T-helper 22 cell (primary cell): ENCODE results near the gene GARIN3.
"Not testable (repeated sequence)": the region's sequence is repeated elsewhere in the genome, so short reads cannot be mapped to it uniquely, and the experiment has no call there.

Experiments
- DNase-seq: peaks from one replicate; pipeline ENCODE4 v3.0.0-alpha.2; 2020; ENCODE audit warnings: low read depth

Gene GARIN3

DNA sequence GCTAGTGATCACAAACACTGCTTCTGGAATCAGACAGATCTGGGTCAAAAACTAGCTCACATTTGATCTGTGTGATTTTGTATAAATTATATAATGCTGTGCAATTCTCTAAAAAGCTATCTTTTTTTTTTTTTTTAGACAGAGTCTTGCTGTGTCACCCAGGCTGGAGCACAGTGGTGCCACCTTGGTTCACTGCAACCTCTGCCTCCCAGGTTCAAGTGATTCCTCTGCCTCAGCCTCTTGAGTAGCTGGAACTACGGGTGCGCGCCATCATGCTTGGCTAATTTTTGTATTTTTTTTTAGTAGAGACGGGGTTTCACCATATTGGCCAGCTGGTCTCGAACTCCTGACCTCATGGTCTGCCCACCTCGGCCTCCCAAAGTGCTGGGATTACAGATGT, 19.1 kb upstream of the GARIN3 start:
- not testable (repeated sequence) for DNase-seq

DNA sequence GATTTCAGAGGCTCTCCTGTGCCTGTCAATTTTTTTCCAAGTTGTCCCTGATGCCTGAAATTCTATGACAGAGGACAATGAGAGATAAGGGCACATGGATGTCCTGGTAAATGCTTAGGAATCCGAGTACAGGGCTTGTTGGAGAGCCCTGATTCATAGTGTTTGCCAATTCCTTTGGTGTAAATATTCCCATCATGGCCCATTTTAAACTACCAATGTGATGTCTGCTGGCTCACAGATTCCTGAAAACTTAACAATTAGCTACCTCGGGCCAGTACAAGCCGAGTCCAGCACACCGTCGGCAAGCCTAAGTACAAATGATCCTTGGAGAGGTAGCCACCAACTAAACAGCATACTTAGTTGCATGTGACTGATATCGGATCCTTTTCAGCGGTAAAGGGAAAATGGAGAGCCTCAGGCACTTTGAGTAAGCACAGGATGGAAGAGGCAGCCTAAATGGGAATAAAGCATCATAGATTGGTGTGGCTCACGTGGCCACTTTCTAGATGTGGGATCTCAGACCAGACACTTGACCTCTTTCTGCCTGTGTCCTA, 18.1 kb upstream of the GARIN3 start:
- no peak for DNase-seq

DNA sequence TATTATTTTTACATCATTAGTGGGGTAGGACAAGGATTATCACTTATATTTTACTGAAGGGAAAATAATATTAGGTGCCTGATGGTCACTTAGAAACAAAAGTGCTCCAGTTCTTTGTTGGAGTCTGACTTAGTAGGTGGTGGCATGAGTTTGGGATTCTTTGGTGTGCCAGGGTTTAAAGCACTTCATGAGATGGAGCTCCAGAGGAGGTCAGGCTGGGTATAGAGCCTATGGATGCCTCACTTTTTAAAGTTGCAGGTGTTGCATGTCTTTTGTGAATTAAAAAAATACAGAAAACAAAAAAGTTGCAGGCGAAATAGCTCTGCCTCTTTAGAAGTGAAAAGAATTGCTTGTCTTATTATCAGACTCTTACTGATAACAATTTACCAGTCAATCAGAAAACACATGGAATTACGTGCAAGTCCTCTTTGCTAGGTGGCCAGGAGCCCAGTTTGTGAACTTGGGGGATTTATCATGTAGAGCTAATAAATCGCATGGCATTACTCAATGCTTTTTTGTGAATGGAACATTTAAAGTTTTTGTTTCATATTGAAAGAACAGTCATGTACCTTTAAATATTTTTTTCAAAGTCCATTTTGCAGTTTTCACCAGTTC, 16.2 kb upstream of the GARIN3 start:
- DNase-seq, result no peak

DNA sequence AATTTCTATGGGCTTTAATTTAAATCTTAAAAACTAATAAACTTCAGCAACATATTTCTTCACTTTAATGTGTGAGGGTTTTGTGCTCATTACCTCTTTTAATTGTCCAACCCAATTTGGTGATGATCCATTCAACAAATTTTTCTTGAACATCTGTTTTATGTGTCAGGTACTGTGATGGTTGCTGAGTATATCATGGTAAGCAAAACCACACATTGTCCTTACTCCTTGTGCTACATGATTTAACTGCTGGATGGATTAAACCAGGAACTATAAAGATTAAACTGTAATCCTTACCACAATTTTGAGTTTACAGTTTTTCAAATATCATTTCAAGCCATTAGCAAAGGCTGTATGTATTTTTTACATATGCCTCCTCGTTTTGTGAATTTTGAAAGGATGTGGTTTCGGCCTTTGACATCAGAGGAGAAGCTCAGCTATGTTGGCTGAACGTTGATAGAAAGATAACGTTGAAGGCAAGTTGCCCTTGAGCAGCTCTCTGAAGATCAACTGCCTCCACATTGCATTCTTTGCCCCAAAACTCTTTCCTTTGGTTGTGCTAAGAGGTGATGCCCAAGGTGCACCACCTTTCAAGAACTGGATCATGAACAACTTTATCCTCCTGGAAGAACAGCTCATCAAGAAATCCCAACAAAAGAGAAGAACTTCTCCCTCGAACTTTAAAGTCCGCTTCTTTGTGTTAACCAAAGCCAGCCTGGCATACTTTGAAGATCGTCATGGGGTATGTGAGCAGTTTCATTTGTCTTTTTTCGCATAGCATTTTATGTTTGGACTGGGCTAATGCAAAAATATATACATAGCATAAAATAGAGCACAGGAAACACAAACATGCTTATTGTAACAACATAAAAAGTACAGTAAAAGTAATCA, 14.6 kb upstream of the GARIN3 start, which contains the start of gene ITK:
Gene ITK (plus strand): TSS at position 467 of the 891 bp plus-strand sequence. CDS start 138 bp downstream, at position 605.
- DNase-seq, result peak; percentile 42

DNA sequence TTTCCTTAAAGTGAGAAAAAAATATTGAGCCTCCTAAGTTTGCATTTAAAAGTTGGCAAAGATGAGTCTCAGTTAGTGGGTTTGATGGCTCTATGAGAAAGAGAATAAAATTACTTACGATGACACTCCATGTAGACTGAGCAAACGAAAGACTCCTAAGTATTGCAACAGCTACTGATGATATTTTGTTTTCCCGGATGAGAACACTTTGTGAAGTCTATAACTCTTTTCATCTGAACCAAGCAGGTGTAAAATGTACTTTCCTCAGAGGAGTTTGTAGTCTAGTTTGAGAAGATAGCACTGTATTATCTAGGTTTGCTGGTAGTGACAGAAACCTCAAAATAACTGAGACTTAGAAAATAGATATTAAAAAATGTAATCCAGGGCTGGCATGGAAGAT, 12.9 kb upstream of the GARIN3 start:
- no peak for DNase-seq

DNA sequence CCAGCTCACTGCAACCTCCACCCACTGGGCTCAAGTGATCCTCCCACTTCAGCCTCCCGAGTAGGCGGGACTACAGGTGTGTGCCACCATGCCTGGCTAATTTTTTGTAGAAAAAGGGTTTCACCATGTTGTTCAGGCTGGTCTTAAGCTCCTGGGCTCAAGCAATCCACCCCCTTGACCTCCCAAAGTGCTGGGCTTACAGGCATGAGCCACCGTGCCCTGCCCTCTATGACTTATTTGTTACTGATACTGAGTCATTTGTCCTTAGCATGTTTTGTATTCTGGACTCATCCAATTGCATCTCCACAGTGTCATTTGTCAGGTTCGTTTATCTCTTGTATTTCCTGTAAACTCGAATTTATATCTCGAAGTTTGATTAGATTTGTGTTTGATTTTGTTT, 11.9 kb upstream of the GARIN3 start:
- DNase-seq, result no peak

DNA sequence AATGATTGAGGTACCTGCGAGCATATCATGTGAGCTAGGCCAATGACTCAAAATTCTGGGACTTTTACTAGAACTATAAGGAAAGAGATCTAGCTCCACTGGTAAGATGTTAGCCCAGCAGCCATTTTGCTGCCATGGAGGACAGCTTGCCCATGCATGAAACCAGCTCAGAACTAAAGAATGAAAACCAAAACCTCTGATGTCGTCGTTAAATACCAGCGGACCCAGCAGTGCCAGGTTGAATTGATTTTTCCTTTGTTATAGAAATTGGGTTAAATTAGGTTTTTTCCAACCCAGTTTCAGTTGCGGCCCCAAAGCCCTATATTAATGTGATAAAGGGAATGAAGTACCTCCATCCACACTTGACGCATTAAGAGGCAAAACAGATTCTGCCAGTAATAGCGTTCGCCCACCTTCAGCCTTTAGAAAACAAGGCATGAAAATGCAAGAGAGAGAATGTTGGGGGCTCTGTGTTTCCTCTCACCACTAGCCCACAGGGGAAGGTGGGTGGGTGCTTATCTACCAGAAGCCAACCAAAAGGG, 9.1 kb upstream of the GARIN3 start:
- no peak for DNase-seq

DNA sequence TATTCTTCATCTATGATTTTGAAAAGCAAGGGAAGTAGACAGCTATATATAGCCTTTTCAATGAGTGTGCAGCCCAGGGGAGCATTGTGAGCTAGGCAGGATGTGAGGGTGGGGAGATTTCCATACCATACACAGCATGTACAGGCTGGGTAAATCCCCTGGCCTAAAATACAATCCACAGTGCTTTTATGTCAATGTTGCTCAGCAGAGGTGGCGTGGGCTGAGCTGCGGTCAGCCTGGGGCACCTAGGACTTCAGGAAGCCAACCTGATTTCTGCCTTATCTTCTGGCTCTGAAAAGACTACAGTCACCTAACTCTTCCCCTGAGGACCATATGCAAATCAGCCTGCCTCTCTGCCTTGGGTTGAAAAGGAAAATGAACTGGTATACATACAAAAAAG, 6.3 kb upstream of the GARIN3 start:
- peak; percentile 79 for DNase-seq

DNA sequence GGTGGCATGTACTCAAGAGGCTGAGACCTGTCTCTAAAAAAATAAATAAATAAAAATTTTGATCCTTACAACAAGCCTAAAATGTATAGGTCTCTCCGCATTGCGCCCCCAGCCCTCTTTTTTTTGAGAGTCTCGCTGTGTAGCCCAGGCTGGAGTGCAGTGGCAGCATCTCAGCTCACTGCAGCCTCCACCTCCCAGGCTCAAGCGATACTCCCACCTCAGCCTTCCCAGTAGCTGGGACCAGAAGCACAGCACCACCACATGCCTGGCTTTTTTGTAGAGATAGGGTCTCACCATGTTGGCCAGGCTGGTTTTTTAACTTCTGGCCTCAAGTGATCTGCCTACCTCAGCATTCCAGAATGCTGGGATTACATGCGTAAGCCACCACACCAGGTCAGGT, 2.2 kb upstream of the GARIN3 start:
- no peak for DNase-seq

DNA sequence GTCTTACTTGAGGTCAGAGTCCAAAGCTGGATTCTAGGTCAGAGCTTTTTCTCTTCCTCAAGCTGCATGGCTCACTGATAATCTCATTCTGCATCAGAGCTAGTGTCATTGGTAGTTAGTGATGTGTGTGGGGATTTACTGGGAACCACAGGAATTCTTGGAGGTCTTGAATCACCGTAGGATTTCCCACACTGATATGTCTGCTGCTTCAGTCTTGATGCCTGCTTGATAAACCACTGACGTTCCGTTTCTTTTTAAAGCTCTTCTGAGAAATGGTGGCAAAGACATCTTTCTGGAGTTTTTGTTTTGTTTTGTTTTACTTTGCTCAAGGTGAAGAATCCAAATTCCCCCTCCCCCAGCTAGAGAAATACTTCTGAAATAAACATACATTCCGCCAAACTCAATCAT, 1.2 kb upstream of the GARIN3 start:
- no peak for DNase-seq

DNA sequence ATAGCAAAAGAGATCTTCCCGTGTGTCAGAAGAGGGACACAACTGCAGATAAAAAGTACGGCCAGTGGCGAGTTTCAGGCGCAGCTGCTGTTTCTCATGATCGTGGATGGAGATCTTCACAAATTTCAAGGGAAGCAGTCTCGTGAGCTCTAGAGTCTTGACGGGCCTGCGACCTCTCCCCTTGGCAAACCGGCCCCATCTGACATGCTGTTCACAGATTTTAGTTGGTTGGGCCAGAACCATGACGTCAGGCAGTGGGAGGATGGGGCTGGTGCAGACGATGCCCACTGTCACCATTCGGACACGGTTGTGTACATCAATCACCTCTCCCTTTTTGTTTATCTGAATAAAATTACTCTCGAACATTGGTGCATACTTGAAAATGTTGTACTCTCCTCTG, 396 bp downstream of the GARIN3 start:
- DNase-seq, result no peak

DNA sequence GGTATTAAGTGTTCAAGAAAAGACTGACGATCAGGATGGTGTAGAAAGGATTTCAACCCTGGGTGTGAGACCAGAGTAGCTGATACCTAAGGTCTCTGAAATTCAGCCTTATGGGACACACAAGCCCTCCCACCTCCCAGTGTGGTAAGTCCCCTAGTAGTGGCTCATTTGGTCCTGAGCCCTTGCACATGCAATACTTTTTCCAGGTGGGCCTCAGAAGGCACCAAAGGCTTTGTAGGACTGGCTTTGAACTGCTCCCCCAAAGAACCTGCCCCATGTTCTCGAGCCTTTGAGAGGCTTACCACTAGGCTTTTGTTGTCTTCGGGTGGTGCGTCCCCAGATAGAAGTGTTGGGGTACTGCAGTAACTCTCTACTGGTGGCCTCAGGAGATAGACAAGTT, 803 bp downstream of the GARIN3 start:
- DNase-seq, result no peak

DNA sequence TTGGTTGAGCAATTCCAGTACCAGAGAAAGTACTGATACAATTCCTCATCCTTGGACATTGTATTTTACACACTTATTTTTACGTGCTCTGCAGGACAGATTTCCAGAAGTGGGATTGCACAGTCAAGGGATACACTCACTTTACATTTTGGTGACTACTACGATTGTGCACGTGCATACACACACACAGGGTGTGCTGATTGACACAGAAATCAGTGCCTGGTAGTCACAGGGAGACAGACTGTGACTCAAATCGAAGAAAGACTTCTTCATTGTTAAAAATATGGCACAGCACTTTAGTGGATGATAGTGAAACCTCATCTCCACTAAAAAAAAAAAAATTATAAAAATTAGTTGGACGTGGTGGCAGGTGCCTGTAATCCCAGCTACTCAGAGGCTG, 1.5 kb downstream of the GARIN3 start:
- DNase-seq, result no peak

DNA sequence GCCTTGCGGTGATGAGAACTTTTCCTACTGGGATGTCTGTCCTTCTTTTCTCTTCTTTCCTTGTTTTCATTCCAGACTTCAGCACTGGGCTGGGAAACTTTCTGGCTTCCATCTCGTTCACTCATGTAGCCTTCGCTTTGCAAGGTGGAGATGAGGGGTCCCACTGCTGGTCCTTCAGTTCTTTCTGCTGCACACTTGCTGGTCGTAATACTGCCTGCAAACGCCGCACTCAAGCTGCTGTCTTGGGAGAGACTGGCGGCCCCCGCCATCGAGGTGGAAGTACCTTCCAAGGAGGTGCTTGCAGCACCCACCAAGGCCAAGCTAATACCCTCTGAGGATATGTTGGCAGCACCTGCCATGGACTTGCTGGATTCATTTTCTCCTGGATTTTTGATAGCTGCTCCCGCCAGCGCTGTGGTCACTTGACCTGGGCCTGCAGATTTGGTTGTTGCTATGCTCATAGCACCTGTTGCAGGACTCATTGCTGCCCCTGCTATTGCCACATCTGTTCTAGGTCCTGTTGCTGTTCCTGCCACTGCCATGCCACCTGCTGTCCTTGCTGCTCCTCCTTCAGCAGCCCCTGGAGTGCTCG, 3.0 kb downstream of the GARIN3 start:
- DNase-seq, result no peak

DNA sequence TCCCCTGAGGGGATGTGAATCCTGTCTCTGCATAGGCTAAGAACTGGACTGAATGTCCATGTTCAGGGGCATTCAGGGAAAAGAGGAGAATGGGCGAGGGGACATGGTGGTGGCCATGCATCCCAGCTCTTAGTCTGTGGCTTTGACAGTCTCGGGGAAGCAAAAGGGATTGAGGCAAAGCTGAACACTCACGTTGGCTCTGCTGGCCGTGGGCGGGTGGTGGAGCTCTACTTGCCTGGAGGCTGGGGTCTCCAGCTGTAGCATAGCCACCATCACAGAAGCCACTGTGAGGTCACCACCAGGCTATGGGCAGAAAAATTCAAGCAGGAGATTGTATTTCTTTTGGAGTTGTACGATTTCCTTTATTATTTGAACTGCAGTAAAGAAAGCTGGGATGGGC, 4.1 kb downstream of the GARIN3 start:
- DNase-seq, result no peak

DNA sequence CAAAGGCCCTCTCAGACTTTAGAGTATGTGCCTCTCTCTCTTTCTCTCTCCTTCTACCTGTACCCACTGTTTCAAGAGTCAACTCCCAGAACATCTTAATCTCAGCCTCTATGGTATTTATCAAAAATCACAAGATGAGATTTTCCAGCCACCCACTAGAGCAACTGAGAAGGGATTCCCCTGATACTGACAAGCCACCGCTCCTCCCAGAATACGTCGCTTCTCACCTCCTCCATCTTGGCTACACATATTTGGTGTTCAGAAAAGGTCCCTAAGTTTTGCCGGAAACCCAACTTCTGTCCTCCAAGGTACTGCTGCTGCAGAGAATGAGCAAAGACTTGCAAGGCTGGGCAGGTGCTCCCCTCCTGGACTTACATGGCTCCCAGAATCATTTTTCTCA, 6.1 kb downstream of the GARIN3 start:
- DNase-seq, result peak; percentile 60

DNA sequence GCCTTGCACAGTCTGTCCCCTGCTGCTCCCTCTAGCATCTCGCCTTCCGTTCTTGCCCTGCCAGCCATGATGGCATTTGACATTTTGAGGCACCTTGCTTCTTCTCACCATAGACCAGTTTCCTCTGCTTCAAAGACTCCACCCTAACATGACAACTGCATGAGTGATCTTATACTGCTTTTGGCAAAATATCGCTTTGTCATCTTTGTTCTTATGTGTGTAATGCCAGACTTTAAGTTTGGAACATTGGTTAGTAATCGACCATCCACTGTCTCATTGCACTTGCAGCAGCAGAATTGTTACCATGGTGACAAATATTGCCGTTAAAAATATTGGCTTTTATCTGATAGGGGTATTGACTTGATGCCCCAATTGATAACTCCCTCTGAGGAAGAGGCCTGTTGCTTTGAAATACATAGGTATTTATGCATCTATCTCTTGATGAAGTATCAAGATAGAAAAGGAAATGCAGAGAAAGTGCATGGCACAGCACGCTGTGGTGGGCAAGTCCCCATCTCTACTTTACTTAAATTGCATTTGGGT, 6.8 kb downstream of the GARIN3 start:
- peak; percentile 61 for DNase-seq

DNA sequence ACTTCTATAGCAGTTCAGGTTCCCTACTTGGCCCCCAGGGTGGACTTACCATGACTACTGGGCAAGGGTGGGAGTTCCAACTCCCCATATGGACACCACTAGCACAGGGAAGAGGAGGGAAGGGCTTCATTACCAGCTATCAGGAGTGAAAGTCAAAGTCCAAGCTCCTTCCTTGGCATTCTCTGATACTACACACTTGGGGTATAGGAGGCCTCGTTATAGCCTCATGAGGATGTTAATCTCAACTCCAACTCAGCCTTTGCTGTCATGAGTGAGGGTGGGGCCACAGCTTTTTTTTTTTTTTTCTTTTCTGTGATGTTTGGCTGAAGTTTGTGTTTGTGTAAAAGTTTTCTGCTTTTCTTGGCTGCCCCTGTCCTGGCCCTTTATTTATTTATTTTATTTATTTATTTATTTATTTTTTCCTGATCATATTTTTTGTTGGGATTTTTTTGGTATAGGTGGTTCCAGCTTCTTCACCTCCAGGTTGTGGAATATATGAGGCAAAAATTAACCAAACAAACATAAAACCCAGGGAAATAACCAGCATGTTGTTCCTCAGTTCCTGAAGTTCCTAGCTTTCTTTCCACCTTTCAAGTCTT, 8.7 kb downstream of the GARIN3 start:
- no peak for DNase-seq

DNA sequence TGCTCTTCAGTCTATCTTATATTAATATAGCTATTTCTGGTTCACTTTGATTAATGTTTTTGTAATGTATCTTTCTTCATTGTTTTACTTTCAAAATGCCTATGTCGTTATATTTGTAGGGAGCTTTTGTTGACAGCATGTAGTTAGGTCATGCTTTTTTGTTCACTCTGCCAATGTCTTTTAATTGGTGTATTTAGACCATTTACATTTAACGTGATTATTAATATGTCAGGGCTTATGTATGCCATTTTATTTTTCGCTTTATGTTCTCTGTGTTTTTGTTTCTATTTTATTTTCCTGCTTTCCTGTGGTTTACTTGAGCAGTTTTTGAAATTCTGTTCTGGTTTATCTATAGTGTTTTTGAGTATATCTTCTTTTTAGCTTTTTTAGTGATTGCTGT, 10.8 kb downstream of the GARIN3 start:
- no peak for DNase-seq

DNA sequence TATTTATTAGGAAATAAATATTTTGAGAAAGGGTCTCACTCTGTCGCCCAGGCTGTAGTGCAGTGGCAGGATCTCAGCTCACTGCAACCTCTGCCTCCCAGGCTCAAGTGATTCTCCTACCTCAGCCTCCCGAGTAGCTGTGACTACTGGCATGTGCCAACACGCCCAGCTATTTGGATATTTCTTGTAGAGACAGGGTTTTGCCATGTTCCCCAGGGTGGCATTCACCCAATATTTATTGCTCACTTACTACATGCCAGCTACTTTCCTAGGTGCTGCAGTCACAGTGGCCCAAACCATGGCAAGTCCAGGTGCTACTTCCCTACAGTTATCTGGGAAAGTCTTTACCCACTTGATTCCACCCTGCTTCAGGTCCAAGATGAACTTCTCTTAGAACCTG, 15.1 kb downstream of the GARIN3 start:
- no peak for DNase-seq

DNA sequence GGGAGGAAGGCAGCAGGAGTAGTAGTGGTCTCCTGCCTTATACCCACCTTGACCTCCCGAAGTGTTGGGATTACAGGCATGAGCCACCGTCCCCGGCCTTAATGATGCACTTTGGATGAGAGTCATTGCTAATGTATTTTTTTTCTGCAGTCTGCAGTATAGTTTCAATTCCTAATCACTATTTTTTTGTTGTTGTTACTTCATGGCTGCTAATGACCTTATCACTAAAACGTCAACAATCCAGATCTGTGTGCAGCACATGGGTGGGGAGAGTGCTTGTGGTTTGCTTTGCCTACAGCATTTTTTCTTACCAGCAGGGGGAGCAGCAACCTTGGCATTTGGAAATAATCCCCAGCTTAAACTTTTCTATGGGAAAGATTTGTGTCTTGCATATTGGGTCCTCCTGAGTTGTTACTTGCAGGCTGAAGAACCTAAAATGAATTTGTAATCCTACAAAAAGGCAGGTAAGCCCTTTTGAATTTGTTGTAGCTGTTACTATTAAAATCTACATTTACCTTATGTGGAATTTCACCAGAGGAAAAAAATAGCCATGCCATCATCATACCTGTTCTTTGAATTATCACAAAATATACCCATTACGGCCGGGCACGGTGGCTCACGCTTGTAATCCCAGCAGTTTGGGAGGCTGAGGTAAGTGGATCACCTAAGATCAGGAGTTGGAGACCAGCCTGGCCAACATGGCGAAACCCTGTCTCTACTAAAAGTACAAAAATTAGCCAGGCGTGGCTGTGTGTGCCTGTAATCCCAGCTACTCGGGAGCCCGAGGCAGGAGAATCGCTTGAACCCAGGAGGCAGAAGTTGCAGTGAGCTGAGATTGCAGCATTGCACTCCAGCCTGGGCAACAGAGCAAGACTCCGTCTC, 17.1 kb downstream of the GARIN3 start:
- peak; percentile 61 for DNase-seq
